K562 (cell line): ENCODE measurements around the gene TCF3. TPM values are rescaled to one million over a fixed set of nuclear protein-coding genes. Genes with fewer than 3 reads are reported as not detected.

Experiments used
- ATAC-seq: fragments of 200-7000 bp; cut with Tn5 transposase; 3 replicates; pipeline ENCODE4 v1.9.1; 2020; ENCODE audit warnings: moderate library complexity
- BruUV-seq: library from RNA; stranded (reverse); fragments of 400-500 nt; replicated peaks from 2 replicates; lab custom pipeline; 2021; lab: Mats Ljungman, UMichigan
- CTCF ChIA-PET: fragments of 300-600 bp; formaldehyde crosslinking; extraction: SDS; loops from one replicate; lab custom pipeline; 2021; ENCODE audit warnings: low intra/inter-chr PET ratio; lab: Yijun Ruan, JAX
- POLR2A ChIA-PET: fragments of 300-600, 350-650 bp; sonication (Branson Sonifier 250); formaldehyde crosslinking; extraction: SDS; loops from one replicate; lab custom pipeline; 2021; ENCODE audit warnings: antibody characterized with exemption, inconsistent platforms; lab: Yijun Ruan, JAX
- DNase-seq, 4 experiments: peaks; one replicate each; pipeline versions ENCODE4 v3.0.0 to v3.0.0-alpha.2; 2011 to 2018; ENCODE audit warnings: low spot score in 3 of 4, mixed read lengths in 3 of 4; ENCODE audit errors: extremely low read depth in 1 of 4
- FAIRE-seq: peaks from 2 replicates; lab custom pipeline; 2011; peaks lifted over from hg19 to GRCh38; lab: Jason Lieb, UNC
- H2AFZ ChIP-seq: 2 replicates; pipeline ENCODE4 v1.6.0; 2011; ENCODE audit warnings: low read depth, low read length, control low read depth, inconsistent platforms
- H3K27ac ChIP-seq: fragments of 200-600 bp; 3 replicates; pipeline ENCODE4 v1.8.0; 2011; ENCODE audit warnings: low read depth, mild to moderate bottlenecking, control low read depth, inconsistent platforms, low read length, moderate library complexity, mixed read lengths; ENCODE audit errors: extremely low read depth
- H3K27me3 ChIP-seq, 2 experiments: fragments of 300-600 bp in 1 of 2; 2 replicates in 1 of 2; 3 replicates in 1 of 2; pipeline versions ENCODE4 v1.6.0 to v1.8.0; 2011; ENCODE audit warnings: inconsistent platforms in 2 of 2, low read length in 2 of 2, mild to moderate bottlenecking in 1 of 2, mixed read lengths in 1 of 2, moderate library complexity in 1 of 2; ENCODE audit not compliant: control insufficient read depth in 2 of 2, insufficient read depth in 2 of 2
- H3K36me3 ChIP-seq: fragments of 300-600 bp; 3 replicates; pipeline ENCODE4 v1.8.0; 2011; ENCODE audit warnings: mild to moderate bottlenecking, low read length, inconsistent platforms; ENCODE audit not compliant: control insufficient read depth, insufficient read depth
- H3K4me1 ChIP-seq, 2 experiments: fragments of 200-600 bp in 1 of 2; replicated peaks in 1 of 2; 2 replicates in 1 of 2; 3 replicates in 1 of 2; pipeline versions ENCODE4 v1.5.1 to v1.8.0; 2011; ENCODE audit warnings: inconsistent platforms in 2 of 2, low read length in 2 of 2, mild to moderate bottlenecking in 1 of 2, mixed read lengths in 1 of 2, moderate library complexity in 1 of 2; ENCODE audit not compliant: control insufficient read depth in 2 of 2, insufficient read depth in 2 of 2
- H3K4me2 ChIP-seq: 2 replicates; pipeline ENCODE4 v1.6.1; 2011; ENCODE audit warnings: low read length, control low read depth, inconsistent platforms, mixed read lengths; ENCODE audit not compliant: insufficient read depth
- H3K4me3 ChIP-seq: fragments of 200-600 bp; sonication (generic), shearing (Covaris generic); 2 replicates; pipeline ENCODE4 v1.5.1; 2016; ENCODE audit warnings: control low read depth, inconsistent platforms
- H3K79me2 ChIP-seq: fragments of 200-600 bp; 3 replicates; pipeline ENCODE4 v1.8.0; 2011; ENCODE audit warnings: low read length, inconsistent platforms; ENCODE audit not compliant: control insufficient read depth, insufficient read depth
- H3K9ac ChIP-seq, 2 experiments: 2 replicates each; pipeline versions ENCODE4 v1.6.0 to v1.6.1; 2011; ENCODE audit warnings: low read depth in 2 of 2, low read length in 2 of 2, control low read depth in 1 of 2, inconsistent platforms in 1 of 2, mild to moderate bottlenecking in 1 of 2, mixed read lengths in 1 of 2; ENCODE audit not compliant: insufficient read depth in 1 of 2
- H3K9me1 ChIP-seq: one replicate; pipeline ENCODE4 v1.6.0; 2011; ENCODE audit warnings: inconsistent platforms, mild to moderate bottlenecking, low read length, moderate library complexity; ENCODE audit not compliant: control insufficient read depth, insufficient read depth
- H3K9me3 ChIP-seq: replicated peaks from 2 replicates; pipeline ENCODE4 v1.5.1; 2011; ENCODE audit warnings: low read depth, low read length, inconsistent platforms; ENCODE audit not compliant: control insufficient read depth, insufficient read depth
- H4K20me1 ChIP-seq: replicated peaks from 2 replicates; pipeline ENCODE4 v1.6.1; 2011; ENCODE audit warnings: low read length, inconsistent platforms, mixed read lengths; ENCODE audit not compliant: control insufficient read depth, insufficient read depth
- CGGBP1 ChIP-seq: fragments of 250-450 bp; sonication (Bioruptor Pico); IDR thresholded peaks from 2 replicates; pipeline ENCODE4 v1.9.0; 2021; ENCODE audit warnings: mild to moderate bottlenecking
- NR4A1 ChIP-seq, 2 experiments: fragments of 250-450 bp in 1 of 2; fragments of 450-650 bp in 1 of 2; sonication (Bioruptor Pico) in 1 of 2; IDR thresholded peaks; 2 replicates each; pipeline versions ENCODE4 v1.4.0 to v1.6.1; 2016 to 2020; ENCODE audit warnings: mild to moderate bottlenecking in 2 of 2, missing compliant biosample characterization in 1 of 2, missing genetic modification characterization in 1 of 2, moderate library complexity in 1 of 2
- POLR2G ChIP-seq: fragments of 200-400 bp; formaldehyde crosslinking; IDR thresholded peaks from 2 replicates; pipeline ENCODE4 v1.6.1; 2017; ENCODE audit warnings: low read depth, mild to moderate bottlenecking, antibody characterized with exemption, low read length, moderate library complexity
- ZC3H11A ChIP-seq: IDR thresholded peaks from 2 replicates; pipeline ENCODE4 v1.6.1; 2012; ENCODE audit warnings: low read depth, low read length, improper control_type of control experiment
- ZNF224 ChIP-seq: sonication (generic); formaldehyde crosslinking; IDR thresholded peaks from 2 replicates; pipeline ENCODE4 v1.8.0; 2022; ENCODE audit warnings: mild to moderate bottlenecking, missing genetic modification reagents
- ZNF354B ChIP-seq: fragments of 250-450 bp; sonication (Bioruptor Pico); IDR thresholded peaks from 2 replicates; pipeline ENCODE4 v1.4.0; 2020
- WGBS: fragments of 100-300 bp; shearing (Covaris generic); methylation state at CpG from one replicate; pipeline ENCODE4 v1.1.6; 2016; ENCODE audit warnings: low coverage, mixed read lengths; ENCODE audit not compliant: insufficient coverage; ENCODE audit errors: missing lambda C conversion rate; 5-methylcytosine and 5-hydroxymethylcytosine counted together
- in situ Hi-C: fragments of 300-500 bp; cut with MboI; formaldehyde crosslinking; loops from 4 replicates; pipeline ENCODE4 v1.15.0; 2018; ENCODE audit warnings: inconsistent platforms, mixed read lengths
- intact Hi-C: fragments of 100-400 bp; cut with micrococcal nuclease; formaldehyde crosslinking; loops from 2 replicates; pipeline ENCODE4 v1.14.2; 2022
- polyA plus RNA-seq, 8 experiments: library from polyadenylated mRNA; depleted of rRNA in 4 of 8; stranded (reverse) in 5 of 8; unstranded in 3 of 8; fragments of >200 nt; fragmentation: Nextera tagmentation in 2 of 8; fragmentation: Illumina TruSeq in 1 of 8; extraction: Ambion mirVana in 2 of 8; extraction: Trizol in 1 of 8; gene quantifications; 2 replicates each; pipeline versions ENCODE4 v1.2.1 to v1.2.3, GENCODE V29; 2011 to 2014; ENCODE audit warnings: inconsistent platforms in 1 of 8, missing spikeins in 1 of 8
- total RNA-seq, 7 experiments: library from RNA; depleted of rRNA in 6 of 7; stranded (reverse); fragments of >200 nt in 6 of 7; fragmentation: Illumina TruSeq in 2 of 7; extraction: Trizol in 2 of 7; gene quantifications; 2 replicates each; pipeline versions ENCODE4 v1.2.1 to v1.2.3, GENCODE V29; 2011 to 2021; ENCODE audit warnings: low replicate concordance in 1 of 7

Gene TCF3
- total and polyA plus RNA-seq, 9 of the 15 experiments (the other 6 are each of a cell fraction or from before 2014, with no cell fraction given), result 5.6 to 259 (median 84.0) TPM

GRCh38 chr19:1611353-1611752 is 41.1 kb downstream of the TCF3 start:
- H3K4me1 ChIP-seq, result peaks cover under 1 to 43% of the 10 kb centered on the region in 2 experiments; a peak in 3 of 5 replicates
- BruUV-seq, result TSS peak; percentile 66
- CTCF ChIA-PET, result no interaction called here
- DNase-seq, result no peak
- no peak overlapping the region for H3K9ac ChIP-seq
- H3K79me2 ChIP-seq, result no peaks in the 10 kb centered on the region
- POLR2A ChIA-PET, result no interaction called here
- in situ Hi-C loops (no loop called here), intact Hi-C loops (no loop called here)
- peaks cover 67% of the 10 kb centered on the region; the same call in 2 of the 3 replicates for H3K36me3 ChIP-seq
- no peaks in the 10 kb centered on the region for H3K27me3 ChIP-seq
- no peak for FAIRE-seq
- no peak overlapping the region for H2AFZ ChIP-seq
- no peak overlapping the region for H3K4me3 ChIP-seq
- no peaks in the 10 kb centered on the region for H4K20me1 ChIP-seq
- no peak overlapping the region for H3K4me2 ChIP-seq
- WGBS, result 90% methylated on average over 11 of the region's 15 CpGs
- H3K9me1 ChIP-seq, result no peaks in the 10 kb centered on the region
- H3K9me3 ChIP-seq, result no peaks in the 10 kb centered on the region
- TF ChIP-seq CGGBP1 (CRISPR knock-in tag) (no peak), POLR2G (0 out of 2 replicates have a peak, but pooled peaks have one; percentile 19), NR4A1 (CRISPR knock-in tag; IDR thresholded peaks at IDR 0.05) (no peak), NR4A1 (tag; IDR thresholded peaks at IDR 0.05) (no peak), ZNF224 (CRISPR knock-in tag) (no peak), ZNF354B (CRISPR knock-in tag) (no peak), ZC3H11A (no peak)
- no peak overlapping the region for H3K27ac ChIP-seq
- ATAC-seq, result no peak
